K562 (cell line): ENCODE measurements around the gene PTGIR. TPM values are rescaled to one million over a fixed set of nuclear protein-coding genes. Genes with fewer than 3 reads are reported as not detected.
A peak's percentile ranks its signal among the peaks of the same experiment; 100 is the strongest.

ENCODE experiments used
- ATAC-seq: fragments of 200-7000 bp; cut with Tn5 transposase; 3 replicates; pipeline ENCODE4 v1.9.1; 2020; ENCODE audit warnings: moderate library complexity
- BruUV-seq: library from RNA; stranded (reverse); fragments of 400-500 nt; replicated peaks from 2 replicates; lab custom pipeline; 2021; lab: Mats Ljungman, UMichigan
- CTCF ChIA-PET: fragments of 300-600 bp; formaldehyde crosslinking; extraction: SDS; loops from one replicate; lab custom pipeline; 2021; ENCODE audit warnings: low intra/inter-chr PET ratio; lab: Yijun Ruan, JAX
- POLR2A ChIA-PET: fragments of 300-600, 350-650 bp; sonication (Branson Sonifier 250); formaldehyde crosslinking; extraction: SDS; loops from one replicate; lab custom pipeline; 2021; ENCODE audit warnings: antibody characterized with exemption, inconsistent platforms; lab: Yijun Ruan, JAX
- DNase-seq, 4 experiments: peaks; one replicate each; pipeline versions ENCODE4 v3.0.0 to v3.0.0-alpha.2; 2011 to 2018; ENCODE audit warnings: low spot score in 3 of 4, mixed read lengths in 3 of 4; ENCODE audit errors: extremely low read depth in 1 of 4
- FAIRE-seq: peaks from 2 replicates; lab custom pipeline; 2011; peaks lifted over from hg19 to GRCh38; lab: Jason Lieb, UNC
- H2AFZ ChIP-seq: 2 replicates; pipeline ENCODE4 v1.6.0; 2011; ENCODE audit warnings: low read depth, low read length, control low read depth, inconsistent platforms
- H3K27ac ChIP-seq: fragments of 200-600 bp; 3 replicates; pipeline ENCODE4 v1.8.0; 2011; ENCODE audit warnings: low read depth, mild to moderate bottlenecking, control low read depth, inconsistent platforms, low read length, moderate library complexity, mixed read lengths; ENCODE audit errors: extremely low read depth
- H3K27me3 ChIP-seq, 2 experiments: fragments of 300-600 bp in 1 of 2; 2 replicates in 1 of 2; 3 replicates in 1 of 2; pipeline versions ENCODE4 v1.6.0 to v1.8.0; 2011; ENCODE audit warnings: inconsistent platforms in 2 of 2, low read length in 2 of 2, mild to moderate bottlenecking in 1 of 2, mixed read lengths in 1 of 2, moderate library complexity in 1 of 2; ENCODE audit not compliant: control insufficient read depth in 2 of 2, insufficient read depth in 2 of 2
- H3K36me3 ChIP-seq: fragments of 300-600 bp; 3 replicates; pipeline ENCODE4 v1.8.0; 2011; ENCODE audit warnings: mild to moderate bottlenecking, low read length, inconsistent platforms; ENCODE audit not compliant: control insufficient read depth, insufficient read depth
- H3K4me1 ChIP-seq, 2 experiments: fragments of 200-600 bp in 1 of 2; replicated peaks in 1 of 2; 2 replicates in 1 of 2; 3 replicates in 1 of 2; pipeline versions ENCODE4 v1.5.1 to v1.8.0; 2011; ENCODE audit warnings: inconsistent platforms in 2 of 2, low read length in 2 of 2, mild to moderate bottlenecking in 1 of 2, mixed read lengths in 1 of 2, moderate library complexity in 1 of 2; ENCODE audit not compliant: control insufficient read depth in 2 of 2, insufficient read depth in 2 of 2
- H3K4me2 ChIP-seq: 2 replicates; pipeline ENCODE4 v1.6.1; 2011; ENCODE audit warnings: low read length, control low read depth, inconsistent platforms, mixed read lengths; ENCODE audit not compliant: insufficient read depth
- H3K4me3 ChIP-seq: fragments of 200-600 bp; sonication (generic), shearing (Covaris generic); 2 replicates; pipeline ENCODE4 v1.5.1; 2016; ENCODE audit warnings: control low read depth, inconsistent platforms
- H3K79me2 ChIP-seq: fragments of 200-600 bp; 3 replicates; pipeline ENCODE4 v1.8.0; 2011; ENCODE audit warnings: low read length, inconsistent platforms; ENCODE audit not compliant: control insufficient read depth, insufficient read depth
- H3K9ac ChIP-seq, 2 experiments: 2 replicates each; pipeline versions ENCODE4 v1.6.0 to v1.6.1; 2011; ENCODE audit warnings: low read depth in 2 of 2, low read length in 2 of 2, control low read depth in 1 of 2, inconsistent platforms in 1 of 2, mild to moderate bottlenecking in 1 of 2, mixed read lengths in 1 of 2; ENCODE audit not compliant: insufficient read depth in 1 of 2
- H3K9me1 ChIP-seq: one replicate; pipeline ENCODE4 v1.6.0; 2011; ENCODE audit warnings: inconsistent platforms, mild to moderate bottlenecking, low read length, moderate library complexity; ENCODE audit not compliant: control insufficient read depth, insufficient read depth
- H3K9me3 ChIP-seq: replicated peaks from 2 replicates; pipeline ENCODE4 v1.5.1; 2011; ENCODE audit warnings: low read depth, low read length, inconsistent platforms; ENCODE audit not compliant: control insufficient read depth, insufficient read depth
- H4K20me1 ChIP-seq: replicated peaks from 2 replicates; pipeline ENCODE4 v1.6.1; 2011; ENCODE audit warnings: low read length, inconsistent platforms, mixed read lengths; ENCODE audit not compliant: control insufficient read depth, insufficient read depth
- BCOR ChIP-seq: fragments of 450-650 bp; IDR thresholded peaks from 2 replicates; pipeline ENCODE4 v1.6.1; 2016
- HOXB6 ChIP-seq: fragments of 250-450 bp; sonication (Bioruptor Pico); IDR thresholded peaks from 2 replicates; pipeline ENCODE4 v1.5.1; 2022; ENCODE audit warnings: mild to moderate bottlenecking, borderline replicate concordance
- NR3C1 ChIP-seq: sonication (generic); formaldehyde crosslinking; IDR thresholded peaks from 2 replicates; pipeline ENCODE4 v1.8.1; 2022; ENCODE audit warnings: missing genetic modification reagents
- RBM25 ChIP-seq: fragments of 200-400 bp; formaldehyde crosslinking; IDR thresholded peaks from 2 replicates; pipeline ENCODE4 v1.6.1; 2018; ENCODE audit warnings: low read length, low read depth, moderate library complexity; ENCODE audit not compliant: severe bottlenecking
- SMARCA5 ChIP-seq: fragments of 450-650 bp; IDR thresholded peaks from 2 replicates; pipeline ENCODE4 v1.6.1; 2016
- SMARCE1 ChIP-seq: fragments of 450-650 bp; IDR thresholded peaks from 2 replicates; pipeline ENCODE4 v1.7.1; 2016; ENCODE audit warnings: mild to moderate bottlenecking
- ZBTB5 ChIP-seq: fragments of 450-650 bp; IDR thresholded peaks from 2 replicates; pipeline ENCODE4 v1.6.1; 2017; ENCODE audit warnings: antibody characterized with exemption
- ZNF592 ChIP-seq: fragments of 450-650 bp; IDR thresholded peaks from 2 replicates; pipeline ENCODE4 v1.6.1; 2017; ENCODE audit warnings: antibody characterized with exemption, mild to moderate bottlenecking
- WGBS: fragments of 100-300 bp; shearing (Covaris generic); methylation state at CpG from one replicate; pipeline ENCODE4 v1.1.6; 2016; ENCODE audit warnings: low coverage, mixed read lengths; ENCODE audit not compliant: insufficient coverage; ENCODE audit errors: missing lambda C conversion rate; 5-methylcytosine and 5-hydroxymethylcytosine counted together
- in situ Hi-C: fragments of 300-500 bp; cut with MboI; formaldehyde crosslinking; loops from 4 replicates; pipeline ENCODE4 v1.15.0; 2018; ENCODE audit warnings: inconsistent platforms, mixed read lengths
- intact Hi-C: fragments of 100-400 bp; cut with micrococcal nuclease; formaldehyde crosslinking; loops from 2 replicates; pipeline ENCODE4 v1.14.2; 2022
- polyA plus RNA-seq, 8 experiments: library from polyadenylated mRNA; depleted of rRNA in 4 of 8; stranded (reverse) in 5 of 8; unstranded in 3 of 8; fragments of >200 nt; fragmentation: Nextera tagmentation in 2 of 8; fragmentation: Illumina TruSeq in 1 of 8; extraction: Ambion mirVana in 2 of 8; extraction: Trizol in 1 of 8; gene quantifications; 2 replicates each; pipeline versions ENCODE4 v1.2.1 to v1.2.3, GENCODE V29; 2011 to 2014; ENCODE audit warnings: inconsistent platforms in 1 of 8, missing spikeins in 1 of 8
- total RNA-seq, 7 experiments: library from RNA; depleted of rRNA in 6 of 7; stranded (reverse); fragments of >200 nt in 6 of 7; fragmentation: Illumina TruSeq in 2 of 7; extraction: Trizol in 2 of 7; gene quantifications; 2 replicates each; pipeline versions ENCODE4 v1.2.1 to v1.2.3, GENCODE V29; 2011 to 2021; ENCODE audit warnings: low replicate concordance in 1 of 7

The PTGIR gene
- total and polyA plus RNA-seq, 9 of the 15 experiments (the other 6 are each of a cell fraction or from before 2014, with no cell fraction given): 0.11 to 3.4 (median 1.1) TPM; not detected in 1

- ATAC-seq (no peak), DNase-seq (no peak), FAIRE-seq (no peak)
- no peak overlapping the region for H2AFZ ChIP-seq
- ChIA-PET CTCF (no interaction called here), POLR2A (no interaction called here)
- no peak overlapping the region for H3K4me3 ChIP-seq
- H3K4me1 ChIP-seq: peaks cover 6 to 13% of the 10 kb centered on the region in 2 experiments; a peak in 3 of 5 replicates
- H3K9me3 ChIP-seq: no peaks in the 10 kb centered on the region
- H4K20me1 ChIP-seq: no peaks in the 10 kb centered on the region
- no peak for TF ChIP-seq HOXB6 (CRISPR knock-in tag)
- TF ChIP-seq RBM25: peak; percentile 45
- H3K4me2 ChIP-seq: no peak overlapping the region
- H3K9me1 ChIP-seq: no peaks in the 10 kb centered on the region
- no peaks in the 10 kb centered on the region for H3K27me3 ChIP-seq
- peak overlapping the region in 1 of 2 experiments; percentile 41; a peak in 1 of 4 replicates for H3K9ac ChIP-seq
- no peaks in the 10 kb centered on the region for H3K79me2 ChIP-seq
- 31% methylated on average over 8 of the region's 8 CpGs for WGBS
- no peaks in the 10 kb centered on the region for H3K36me3 ChIP-seq
- in situ Hi-C loops: no loop called here
- intact Hi-C loops: no loop called here
- no peak overlapping the region for H3K27ac ChIP-seq
- BruUV-seq: no TSS peak
These were observed 51.0 kb downstream of the PTGIR start for GRCh38 chr19:46573679-46574498.

GRCh38 chr19:46571495-46571894 is 53.4 kb downstream of the PTGIR start:
- no peak overlapping the region for H3K4me3 ChIP-seq
- H2AFZ ChIP-seq: peak overlapping the region; percentile 34; the same call in 1 of the 2 replicates
- H3K79me2 ChIP-seq: no peaks in the 10 kb centered on the region
- H3K9me1 ChIP-seq: no peaks in the 10 kb centered on the region
- intact Hi-C loops: no loop called here
- DNase-seq: peak; percentile 46 to 69 (median 54)
- H3K4me1 ChIP-seq: peaks cover 6 to 13% of the 10 kb centered on the region in 2 experiments; a peak in 3 of 5 replicates
- ATAC-seq: peak; percentile 97
- 5% methylated on average over 4 of the region's 5 CpGs for WGBS
- no peak overlapping the region for H3K9ac ChIP-seq
- H4K20me1 ChIP-seq: no peaks in the 10 kb centered on the region
- no peaks in the 10 kb centered on the region for H3K27me3 ChIP-seq
- H3K27ac ChIP-seq: no peak overlapping the region
- ChIA-PET POLR2A (interaction anchor here (0.6 to 1.0 kb wide), 5 partner anchors 12 to 168 kb away, joined by 3 to 5 read pairs (median 4); partner anchors contain the start of gene CALM3), CTCF (interaction anchor here (0.6 kb wide), 1 partner anchor 291 kb away, joined by 3 read pairs; no protein-coding TSS in a partner anchor)
- no TSS peak for BruUV-seq
- no peak overlapping the region for H3K4me2 ChIP-seq
- peak; percentile 23 for FAIRE-seq
- H3K36me3 ChIP-seq: no peaks in the 10 kb centered on the region
- H3K9me3 ChIP-seq: no peaks in the 10 kb centered on the region
- in situ Hi-C loops: no loop called here
- TF ChIP-seq SMARCA5 (no peak), ZNF592 (no peak), SMARCE1 (0 out of 2 replicates have a peak, but pooled peaks have one; percentile 23), NR3C1 (CRISPR knock-in tag) (no peak), BCOR (0 out of 2 replicates have a peak, but pooled peaks have one; percentile 41), ZBTB5 (no peak)
